K562 (cell line): Measurements from ENCODE around the gene RACK1. TPM values are rescaled to one million over a fixed set of nuclear protein-coding genes. Genes with fewer than 3 reads are reported as not detected.

Source experiments
- ELF2 ChIP-seq: fragments of 250-450 bp; sonication (Bioruptor Pico); IDR thresholded peaks from 2 replicates; pipeline ENCODE4 v1.5.0; 2021; ENCODE audit warnings: mild to moderate bottlenecking
- GABPB1 ChIP-seq: sonication (generic); formaldehyde crosslinking; IDR thresholded peaks from 2 replicates; pipeline ENCODE4 v1.8.0; 2022; ENCODE audit warnings: mild to moderate bottlenecking, missing genetic modification reagents
- GTF2A2 ChIP-seq: IDR thresholded peaks from 2 replicates; pipeline ENCODE4 v1.6.1; 2016; ENCODE audit warnings: mild to moderate bottlenecking, missing genetic modification characterization, missing compliant biosample characterization
- SIX5 ChIP-seq, 2 experiments: IDR thresholded peaks; 2 replicates each; pipeline ENCODE4 v1.6.1; 2011; ENCODE audit warnings: low read length in 2 of 2, borderline replicate concordance in 1 of 2, low read depth in 1 of 2, mild to moderate bottlenecking in 1 of 2, moderate library complexity in 1 of 2; ENCODE audit not compliant: insufficient read depth in 1 of 2
- SMAD1 ChIP-seq: fragments of 150-350 bp; IDR thresholded peaks from 2 replicates; pipeline ENCODE4 v1.6.1; 2014; ENCODE audit warnings: low read length, low read depth; ENCODE audit not compliant: partially characterized antibody
- polyA plus RNA-seq, 8 experiments: library from polyadenylated mRNA; depleted of rRNA in 4 of 8; stranded (reverse) in 5 of 8; unstranded in 3 of 8; fragments of >200 nt; fragmentation: Nextera tagmentation in 2 of 8; fragmentation: Illumina TruSeq in 1 of 8; extraction: Ambion mirVana in 2 of 8; extraction: Trizol in 1 of 8; gene quantifications; 2 replicates each; pipeline versions ENCODE4 v1.2.1 to v1.2.3, GENCODE V29; 2011 to 2014; ENCODE audit warnings: inconsistent platforms in 1 of 8, missing spikeins in 1 of 8
- total RNA-seq, 7 experiments: library from RNA; depleted of rRNA in 6 of 7; stranded (reverse); fragments of >200 nt in 6 of 7; fragmentation: Illumina TruSeq in 2 of 7; extraction: Trizol in 2 of 7; gene quantifications; 2 replicates each; pipeline versions ENCODE4 v1.2.1 to v1.2.3, GENCODE V29; 2011 to 2021; ENCODE audit warnings: low replicate concordance in 1 of 7
- TF ChIP-seq, protein P1 (sequence below): fragments of 200-600 bp; sonication (generic); IDR thresholded peaks from one replicate; pipeline ENCODE4 v1.6.1; 2012; ENCODE audit warnings: mild to moderate bottlenecking, low read depth, low read length, inconsistent platforms
- TF ChIP-seq, protein P2 (sequence below): sonication (generic); formaldehyde crosslinking; IDR thresholded peaks from 2 replicates; pipeline ENCODE4 v1.8.0; 2022; ENCODE audit warnings: missing genetic modification reagents, mild to moderate bottlenecking, moderate library complexity, borderline replicate concordance
- TF ChIP-seq, protein P3 (sequence below): fragments of 250-450 bp; sonication (Bioruptor Pico); IDR thresholded peaks from 2 replicates; pipeline ENCODE4 v1.5.0; 2021; ENCODE audit warnings: mild to moderate bottlenecking, borderline replicate concordance
- TF ChIP-seq, protein P4 (sequence below): fragments of 200-800 bp; sonication (Bioruptor generic); IDR thresholded peaks from 2 replicates; pipeline ENCODE4 v1.6.1; 2017; ENCODE audit warnings: missing genetic modification characterization, missing compliant biosample characterization

Gene RACK1
- total and polyA plus RNA-seq, 9 of the 15 experiments (the other 6 are each of a cell fraction or from before 2014, with no cell fraction given), result 2,303 to 5,311 (median 3,833) TPM

DNA sequence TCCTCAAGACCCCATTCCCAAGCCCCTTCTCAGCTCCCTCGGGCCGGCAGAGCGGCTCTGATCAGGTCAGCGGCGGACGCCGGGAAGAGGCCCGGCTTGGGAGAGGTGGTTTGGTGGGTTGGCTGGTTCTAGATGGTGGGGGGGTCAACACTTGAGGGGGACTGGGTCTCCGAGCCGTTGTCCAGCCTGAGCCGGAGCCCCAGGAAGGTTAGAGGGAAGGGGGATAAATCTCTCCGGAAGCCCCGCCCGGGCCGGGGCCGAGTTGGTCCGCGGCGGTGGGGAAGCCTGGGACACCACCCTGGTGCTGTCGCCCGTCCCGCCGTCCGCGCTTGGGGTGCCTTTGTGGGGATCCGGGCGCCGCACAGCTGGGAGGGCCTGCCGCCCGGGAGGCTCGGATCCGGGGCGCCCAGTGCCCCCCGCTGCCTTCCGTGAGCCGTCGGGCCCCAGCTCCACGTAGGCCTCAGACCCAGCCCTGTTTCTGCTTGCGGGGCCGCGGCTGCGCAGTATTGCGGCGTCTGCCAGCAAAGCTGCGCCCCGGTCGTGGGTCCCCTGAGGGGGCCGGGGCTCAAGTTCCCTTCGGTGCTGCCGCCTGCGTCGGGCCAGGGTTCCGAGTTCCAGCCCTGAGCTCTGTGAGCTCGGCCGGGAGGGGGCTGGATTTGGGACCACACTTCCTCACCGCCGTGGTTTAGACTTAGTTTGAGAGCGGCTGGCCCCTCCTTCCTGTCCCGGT lies 17.8 kb upstream of the RACK1 start (continued):
- TF ChIP-seq, protein P1, sequence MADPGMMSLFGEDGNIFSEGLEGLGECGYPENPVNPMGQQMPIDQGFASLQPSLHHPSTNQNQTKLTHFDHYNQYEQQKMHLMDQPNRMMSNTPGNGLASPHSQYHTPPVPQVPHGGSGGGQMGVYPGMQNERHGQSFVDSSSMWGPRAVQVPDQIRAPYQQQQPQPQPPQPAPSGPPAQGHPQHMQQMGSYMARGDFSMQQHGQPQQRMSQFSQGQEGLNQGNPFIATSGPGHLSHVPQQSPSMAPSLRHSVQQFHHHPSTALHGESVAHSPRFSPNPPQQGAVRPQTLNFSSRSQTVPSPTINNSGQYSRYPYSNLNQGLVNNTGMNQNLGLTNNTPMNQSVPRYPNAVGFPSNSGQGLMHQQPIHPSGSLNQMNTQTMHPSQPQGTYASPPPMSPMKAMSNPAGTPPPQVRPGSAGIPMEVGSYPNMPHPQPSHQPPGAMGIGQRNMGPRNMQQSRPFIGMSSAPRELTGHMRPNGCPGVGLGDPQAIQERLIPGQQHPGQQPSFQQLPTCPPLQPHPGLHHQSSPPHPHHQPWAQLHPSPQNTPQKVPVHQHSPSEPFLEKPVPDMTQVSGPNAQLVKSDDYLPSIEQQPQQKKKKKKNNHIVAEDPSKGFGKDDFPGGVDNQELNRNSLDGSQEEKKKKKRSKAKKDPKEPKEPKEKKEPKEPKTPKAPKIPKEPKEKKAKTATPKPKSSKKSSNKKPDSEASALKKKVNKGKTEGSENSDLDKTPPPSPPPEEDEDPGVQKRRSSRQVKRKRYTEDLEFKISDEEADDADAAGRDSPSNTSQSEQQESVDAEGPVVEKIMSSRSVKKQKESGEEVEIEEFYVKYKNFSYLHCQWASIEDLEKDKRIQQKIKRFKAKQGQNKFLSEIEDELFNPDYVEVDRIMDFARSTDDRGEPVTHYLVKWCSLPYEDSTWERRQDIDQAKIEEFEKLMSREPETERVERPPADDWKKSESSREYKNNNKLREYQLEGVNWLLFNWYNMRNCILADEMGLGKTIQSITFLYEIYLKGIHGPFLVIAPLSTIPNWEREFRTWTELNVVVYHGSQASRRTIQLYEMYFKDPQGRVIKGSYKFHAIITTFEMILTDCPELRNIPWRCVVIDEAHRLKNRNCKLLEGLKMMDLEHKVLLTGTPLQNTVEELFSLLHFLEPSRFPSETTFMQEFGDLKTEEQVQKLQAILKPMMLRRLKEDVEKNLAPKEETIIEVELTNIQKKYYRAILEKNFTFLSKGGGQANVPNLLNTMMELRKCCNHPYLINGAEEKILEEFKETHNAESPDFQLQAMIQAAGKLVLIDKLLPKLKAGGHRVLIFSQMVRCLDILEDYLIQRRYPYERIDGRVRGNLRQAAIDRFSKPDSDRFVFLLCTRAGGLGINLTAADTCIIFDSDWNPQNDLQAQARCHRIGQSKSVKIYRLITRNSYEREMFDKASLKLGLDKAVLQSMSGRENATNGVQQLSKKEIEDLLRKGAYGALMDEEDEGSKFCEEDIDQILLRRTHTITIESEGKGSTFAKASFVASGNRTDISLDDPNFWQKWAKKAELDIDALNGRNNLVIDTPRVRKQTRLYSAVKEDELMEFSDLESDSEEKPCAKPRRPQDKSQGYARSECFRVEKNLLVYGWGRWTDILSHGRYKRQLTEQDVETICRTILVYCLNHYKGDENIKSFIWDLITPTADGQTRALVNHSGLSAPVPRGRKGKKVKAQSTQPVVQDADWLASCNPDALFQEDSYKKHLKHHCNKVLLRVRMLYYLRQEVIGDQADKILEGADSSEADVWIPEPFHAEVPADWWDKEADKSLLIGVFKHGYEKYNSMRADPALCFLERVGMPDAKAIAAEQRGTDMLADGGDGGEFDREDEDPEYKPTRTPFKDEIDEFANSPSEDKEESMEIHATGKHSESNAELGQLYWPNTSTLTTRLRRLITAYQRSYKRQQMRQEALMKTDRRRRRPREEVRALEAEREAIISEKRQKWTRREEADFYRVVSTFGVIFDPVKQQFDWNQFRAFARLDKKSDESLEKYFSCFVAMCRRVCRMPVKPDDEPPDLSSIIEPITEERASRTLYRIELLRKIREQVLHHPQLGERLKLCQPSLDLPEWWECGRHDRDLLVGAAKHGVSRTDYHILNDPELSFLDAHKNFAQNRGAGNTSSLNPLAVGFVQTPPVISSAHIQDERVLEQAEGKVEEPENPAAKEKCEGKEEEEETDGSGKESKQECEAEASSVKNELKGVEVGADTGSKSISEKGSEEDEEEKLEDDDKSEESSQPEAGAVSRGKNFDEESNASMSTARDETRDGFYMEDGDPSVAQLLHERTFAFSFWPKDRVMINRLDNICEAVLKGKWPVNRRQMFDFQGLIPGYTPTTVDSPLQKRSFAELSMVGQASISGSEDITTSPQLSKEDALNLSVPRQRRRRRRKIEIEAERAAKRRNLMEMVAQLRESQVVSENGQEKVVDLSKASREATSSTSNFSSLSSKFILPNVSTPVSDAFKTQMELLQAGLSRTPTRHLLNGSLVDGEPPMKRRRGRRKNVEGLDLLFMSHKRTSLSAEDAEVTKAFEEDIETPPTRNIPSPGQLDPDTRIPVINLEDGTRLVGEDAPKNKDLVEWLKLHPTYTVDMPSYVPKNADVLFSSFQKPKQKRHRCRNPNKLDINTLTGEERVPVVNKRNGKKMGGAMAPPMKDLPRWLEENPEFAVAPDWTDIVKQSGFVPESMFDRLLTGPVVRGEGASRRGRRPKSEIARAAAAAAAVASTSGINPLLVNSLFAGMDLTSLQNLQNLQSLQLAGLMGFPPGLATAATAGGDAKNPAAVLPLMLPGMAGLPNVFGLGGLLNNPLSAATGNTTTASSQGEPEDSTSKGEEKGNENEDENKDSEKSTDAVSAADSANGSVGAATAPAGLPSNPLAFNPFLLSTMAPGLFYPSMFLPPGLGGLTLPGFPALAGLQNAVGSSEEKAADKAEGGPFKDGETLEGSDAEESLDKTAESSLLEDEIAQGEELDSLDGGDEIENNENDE, result no peak
- TF ChIP-seq, protein P2, sequence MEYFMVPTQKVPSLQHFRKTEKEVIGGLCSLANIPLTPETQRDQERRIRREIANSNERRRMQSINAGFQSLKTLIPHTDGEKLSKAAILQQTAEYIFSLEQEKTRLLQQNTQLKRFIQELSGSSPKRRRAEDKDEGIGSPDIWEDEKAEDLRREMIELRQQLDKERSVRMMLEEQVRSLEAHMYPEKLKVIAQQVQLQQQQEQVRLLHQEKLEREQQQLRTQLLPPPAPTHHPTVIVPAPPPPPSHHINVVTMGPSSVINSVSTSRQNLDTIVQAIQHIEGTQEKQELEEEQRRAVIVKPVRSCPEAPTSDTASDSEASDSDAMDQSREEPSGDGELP (CRISPR knock-in tag), result 0 out of 2 replicates have a peak, but pooled peaks have one; percentile 35
- TF ChIP-seq, protein P3, sequence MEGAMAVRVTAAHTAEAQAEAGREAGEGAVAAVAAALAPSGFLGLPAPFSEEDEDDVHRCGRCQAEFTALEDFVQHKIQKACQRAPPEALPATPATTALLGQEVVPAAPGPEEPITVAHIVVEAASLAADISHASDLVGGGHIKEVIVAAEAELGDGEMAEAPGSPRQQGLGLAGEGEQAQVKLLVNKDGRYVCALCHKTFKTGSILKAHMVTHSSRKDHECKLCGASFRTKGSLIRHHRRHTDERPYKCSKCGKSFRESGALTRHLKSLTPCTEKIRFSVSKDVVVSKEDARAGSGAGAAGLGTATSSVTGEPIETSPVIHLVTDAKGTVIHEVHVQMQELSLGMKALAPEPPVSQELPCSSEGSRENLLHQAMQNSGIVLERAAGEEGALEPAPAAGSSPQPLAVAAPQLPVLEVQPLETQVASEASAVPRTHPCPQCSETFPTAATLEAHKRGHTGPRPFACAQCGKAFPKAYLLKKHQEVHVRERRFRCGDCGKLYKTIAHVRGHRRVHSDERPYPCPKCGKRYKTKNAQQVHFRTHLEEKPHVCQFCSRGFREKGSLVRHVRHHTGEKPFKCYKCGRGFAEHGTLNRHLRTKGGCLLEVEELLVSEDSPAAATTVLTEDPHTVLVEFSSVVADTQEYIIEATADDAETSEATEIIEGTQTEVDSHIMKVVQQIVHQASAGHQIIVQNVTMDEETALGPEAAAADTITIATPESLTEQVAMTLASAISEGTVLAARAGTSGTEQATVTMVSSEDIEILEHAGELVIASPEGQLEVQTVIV (CRISPR knock-in tag), result no peak
- TF ChIP-seq SMAD1, result no peak
- peak; percentile 45; the same call in 1 of the 2 replicates for TF ChIP-seq GTF2A2
- TF ChIP-seq, protein P4, sequence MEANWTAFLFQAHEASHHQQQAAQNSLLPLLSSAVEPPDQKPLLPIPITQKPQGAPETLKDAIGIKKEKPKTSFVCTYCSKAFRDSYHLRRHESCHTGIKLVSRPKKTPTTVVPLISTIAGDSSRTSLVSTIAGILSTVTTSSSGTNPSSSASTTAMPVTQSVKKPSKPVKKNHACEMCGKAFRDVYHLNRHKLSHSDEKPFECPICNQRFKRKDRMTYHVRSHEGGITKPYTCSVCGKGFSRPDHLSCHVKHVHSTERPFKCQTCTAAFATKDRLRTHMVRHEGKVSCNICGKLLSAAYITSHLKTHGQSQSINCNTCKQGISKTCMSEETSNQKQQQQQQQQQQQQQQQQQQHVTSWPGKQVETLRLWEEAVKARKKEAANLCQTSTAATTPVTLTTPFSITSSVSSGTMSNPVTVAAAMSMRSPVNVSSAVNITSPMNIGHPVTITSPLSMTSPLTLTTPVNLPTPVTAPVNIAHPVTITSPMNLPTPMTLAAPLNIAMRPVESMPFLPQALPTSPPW (CRISPR knock-in tag), result peak; percentile 79
- TF ChIP-seq ELF2, result peak; percentile 32; the same call in 1 of the 2 replicates
- peak; percentile 79 for TF ChIP-seq GABPB1
- TF ChIP-seq SIX5 (IDR thresholded peaks at IDR 0.05; ENCODE audit: borderline replicate concordance in 1 of 2, insufficient read depth in 1 of 2, low read depth in 1 of 2, low read length in 2 of 2), result no peak
